H9 (cell line): ENCODE data around the gene POTEB. TPM values are rescaled to one million over a fixed set of nuclear protein-coding genes. Genes with fewer than 3 reads are reported as not detected.
"Not testable (repeated sequence)": the region's sequence is repeated elsewhere in the genome, so short reads cannot be mapped to it uniquely, and the experiment has no call there.

Experiments used
- DNase-seq: peaks from one replicate; pipeline ENCODE4 v3.0.0-alpha.2; 2017
- H2AFZ ChIP-seq: one replicate; pipeline ENCODE4 v1.6.1; 2013; ENCODE audit warnings: mild to moderate bottlenecking, low read length, control low read depth, moderate library complexity
- H2AK5ac ChIP-seq: 2 replicates; pipeline ENCODE4 v1.6.1; 2013; ENCODE audit warnings: low read length, control low read depth, mixed read lengths; ENCODE audit not compliant: insufficient read length
- H2BK120ac ChIP-seq: one replicate; pipeline ENCODE4 v1.6.1; 2013; ENCODE audit warnings: low read depth, mild to moderate bottlenecking, low read length, control low read depth, inconsistent platforms; ENCODE audit not compliant: poor library complexity, severe bottlenecking
- H2BK12ac ChIP-seq: 2 replicates; pipeline ENCODE4 v1.6.1; 2013; ENCODE audit warnings: low read length, control low read depth, mixed read lengths, low read depth; ENCODE audit not compliant: insufficient read length
- H2BK15ac ChIP-seq: 2 replicates; pipeline ENCODE4 v1.6.1; 2013; ENCODE audit warnings: low read depth, low read length, control low read depth
- H2BK20ac ChIP-seq: one replicate; pipeline ENCODE4 v1.6.1; 2013; ENCODE audit warnings: low read depth, mild to moderate bottlenecking, low read length, control low read depth, inconsistent platforms; ENCODE audit not compliant: poor library complexity, severe bottlenecking
- H2BK5ac ChIP-seq: 2 replicates; pipeline ENCODE4 v1.6.1; 2013; ENCODE audit warnings: low read length, control low read depth, mixed read lengths; ENCODE audit not compliant: insufficient read length
- H3K14ac ChIP-seq: 2 replicates; pipeline ENCODE4 v1.6.1; 2013; ENCODE audit warnings: low read length, control low read depth; ENCODE audit not compliant: insufficient read depth
- H3K18ac ChIP-seq: 2 replicates; pipeline ENCODE4 v1.6.1; 2013; ENCODE audit warnings: low read depth, mild to moderate bottlenecking, mixed read lengths, low read length, control low read depth; ENCODE audit not compliant: insufficient read length
- H3K23ac ChIP-seq: 2 replicates; pipeline ENCODE4 v1.6.1; 2013; ENCODE audit warnings: low read length, control low read depth, mixed read lengths, low read depth; ENCODE audit not compliant: insufficient read length
- H3K23me2 ChIP-seq: 2 replicates; pipeline ENCODE4 v1.6.1; 2013; ENCODE audit warnings: low read depth, mild to moderate bottlenecking, mixed read lengths, low read length, control low read depth; ENCODE audit not compliant: insufficient read length, poor library complexity, severe bottlenecking
- H3K27ac ChIP-seq: 2 replicates; pipeline ENCODE4 v1.5.1; 2013; ENCODE audit warnings: low read length, control low read depth, mixed read lengths, low read depth; ENCODE audit not compliant: insufficient read length
- H3K27me3 ChIP-seq: 2 replicates; pipeline ENCODE4 v1.6.1; 2013; ENCODE audit warnings: low read length, control low read depth, inconsistent platforms; ENCODE audit not compliant: insufficient read depth
- H3K4ac ChIP-seq: 2 replicates; pipeline ENCODE4 v1.6.1; 2013; ENCODE audit warnings: low read depth, mild to moderate bottlenecking, control low read depth, inconsistent platforms, low read length, moderate library complexity
- H3K4me1 ChIP-seq: 2 replicates; pipeline ENCODE4 v1.6.1; 2013; ENCODE audit warnings: low read length, control low read depth, inconsistent platforms; ENCODE audit not compliant: insufficient read depth
- H3K4me2 ChIP-seq: 2 replicates; pipeline ENCODE4 v1.6.1; 2013; ENCODE audit warnings: low read length, control low read depth, mixed read lengths; ENCODE audit not compliant: insufficient read length, insufficient read depth
- H3K56ac ChIP-seq: 2 replicates; pipeline ENCODE4 v1.6.1; 2013; ENCODE audit warnings: low read depth, mild to moderate bottlenecking, mixed read lengths, low read length, control low read depth; ENCODE audit not compliant: insufficient read length
- H3K79me1 ChIP-seq: 2 replicates; pipeline ENCODE4 v1.6.1; 2013; ENCODE audit warnings: low read depth, mild to moderate bottlenecking, moderate library complexity, low read length, control low read depth, inconsistent platforms; ENCODE audit not compliant: insufficient read depth, poor library complexity, severe bottlenecking
- H3K79me2 ChIP-seq: 2 replicates; pipeline ENCODE4 v1.6.1; 2013; ENCODE audit warnings: low read length, control low read depth, inconsistent platforms; ENCODE audit not compliant: insufficient read depth
- H3K9ac ChIP-seq: 2 replicates; pipeline ENCODE4 v1.6.1; 2013; ENCODE audit warnings: low read length, control low read depth, mixed read lengths; ENCODE audit not compliant: insufficient read length; ENCODE audit errors: extremely low read depth
- H3K9me3 ChIP-seq: one replicate; pipeline ENCODE4 v1.6.1; 2013; ENCODE audit warnings: low read depth, low read length, inconsistent platforms; ENCODE audit not compliant: control insufficient read depth
- H3T11ph ChIP-seq: one replicate; pipeline ENCODE4 v1.6.1; 2013; ENCODE audit warnings: mild to moderate bottlenecking, low read length, control low read depth, inconsistent platforms
- H4K20me1 ChIP-seq: one replicate; pipeline ENCODE4 v1.6.1; 2013; ENCODE audit not compliant: control insufficient read depth, insufficient read length, insufficient read depth
- H4K5ac ChIP-seq: 2 replicates; pipeline ENCODE4 v1.6.1; 2013; ENCODE audit warnings: low read depth, mild to moderate bottlenecking, mixed read lengths, low read length, control low read depth; ENCODE audit not compliant: insufficient read length
- H4K8ac ChIP-seq: replicated peaks from 2 replicates; pipeline ENCODE4 v1.6.1; 2013; ENCODE audit warnings: low read length, control low read depth, mixed read lengths, low read depth; ENCODE audit not compliant: insufficient read length
- H4K91ac ChIP-seq: 2 replicates; pipeline ENCODE4 v1.6.1; 2013; ENCODE audit warnings: low read depth, mild to moderate bottlenecking, moderate library complexity, mixed read lengths, low read length, control low read depth; ENCODE audit not compliant: insufficient read length
- H3K27ac Mint-ChIP-seq, 3 experiments: 2 replicates in 2 of 3; 3 replicates in 1 of 3; pipeline ENCODE4 v1.8.0; 2020 to 2021; ENCODE audit warnings: mixed read lengths in 3 of 3, mild to moderate bottlenecking in 1 of 3, moderate library complexity in 1 of 3
- H3K27me3 Mint-ChIP-seq: 2 replicates; pipeline ENCODE4 v1.8.0; 2021; ENCODE audit warnings: low read depth, mild to moderate bottlenecking, moderate library complexity, mixed read lengths
- H3K36me3 Mint-ChIP-seq, 3 experiments: 2 replicates in 2 of 3; 3 replicates in 1 of 3; pipeline ENCODE4 v1.8.0; 2020 to 2021; ENCODE audit warnings: low read depth in 3 of 3, mixed read lengths in 3 of 3; ENCODE audit not compliant: insufficient read depth in 1 of 3
- H3K4me1 Mint-ChIP-seq, 2 experiments: 2 replicates each; pipeline ENCODE4 v1.8.0; 2020; ENCODE audit warnings: mixed read lengths in 2 of 2
- H3K4me3 Mint-ChIP-seq, 2 experiments: 2 replicates in 1 of 2; 3 replicates in 1 of 2; pipeline ENCODE4 v1.8.0; 2020 to 2021; ENCODE audit warnings: mild to moderate bottlenecking in 2 of 2, mixed read lengths in 2 of 2, moderate library complexity in 1 of 2
- H3K9me3 Mint-ChIP-seq, 2 experiments: 2 replicates in 1 of 2; 3 replicates in 1 of 2; pipeline ENCODE4 v1.8.0; 2020; ENCODE audit warnings: mild to moderate bottlenecking in 2 of 2, mixed read lengths in 2 of 2, moderate library complexity in 1 of 2
- WGBS: extraction: QIAGEN DNeasy Blood & Tissue Kit; methylation state at CpG from one replicate; pipeline ENCODE4 v1.1.7; 2013; ENCODE audit warnings: missing lambda C conversion rate, low lambda C conversion rate, mixed read lengths; ENCODE audit not compliant: insufficient read length; ENCODE audit errors: extremely low coverage; 5-methylcytosine and 5-hydroxymethylcytosine counted together
- long read RNA-seq: library from polyadenylated mRNA; unstranded; transcript quantifications from one replicate; pipeline ENCODE4 v2.0.0, GENCODE V29; 2020
- total RNA-seq: library from RNA; stranded (reverse); gene quantifications from 2 replicates; pipeline ENCODE4 v1.2.1, GENCODE V29; 2021

The POTEB gene
- total RNA-seq = not detected in 2 replicates
- long read RNA-seq = 0 reads

GRCh38 chr15:21877635-21878034, at the start of gene POTEB:
POTEB (minus strand) TSS chr15:21877735; CDS start chr15:21877246, 489 bp downstream.
- H3K27me3 ChIP-seq, H3K4me3 Mint-ChIP-seq, H4K91ac ChIP-seq, H3K79me1 ChIP-seq, H3K9me3 Mint-ChIP-seq, H2AK5ac ChIP-seq, H2BK120ac ChIP-seq, H2BK15ac ChIP-seq, H3K4me2 ChIP-seq, H3T11ph ChIP-seq, H4K20me1 ChIP-seq, H2AFZ ChIP-seq, DNase-seq, H4K5ac ChIP-seq, H3K4me1 Mint-ChIP-seq, H3K79me2 ChIP-seq, H3K4ac ChIP-seq, H3K36me3 Mint-ChIP-seq, H3K27ac ChIP-seq, H3K14ac ChIP-seq, H3K23me2 ChIP-seq, H3K9ac ChIP-seq, H3K4me1 ChIP-seq, H2BK12ac ChIP-seq, H2BK20ac ChIP-seq, H3K27me3 Mint-ChIP-seq, H3K18ac ChIP-seq, H3K23ac ChIP-seq, H3K56ac ChIP-seq, H2BK5ac ChIP-seq, H4K8ac ChIP-seq, H3K9me3 ChIP-seq, H3K27ac Mint-ChIP-seq: not testable (repeated sequence)
- no CpG with 5 or more reads among the region's 36 CpGs for WGBS

GRCh38 chr15:21890955-21891354, 13.4 kb upstream of the POTEB start:
- not testable (repeated sequence) for H3K4me1 Mint-ChIP-seq, H2AFZ ChIP-seq, H3K4me2 ChIP-seq, H4K5ac ChIP-seq, H4K20me1 ChIP-seq, H3K56ac ChIP-seq, H3K27me3 ChIP-seq, H3K36me3 Mint-ChIP-seq, H4K8ac ChIP-seq, H3K14ac ChIP-seq, H2BK12ac ChIP-seq, H2BK5ac ChIP-seq, H3K9ac ChIP-seq, H3K4ac ChIP-seq, H3K79me1 ChIP-seq, H3K23ac ChIP-seq, H3K18ac ChIP-seq, H3T11ph ChIP-seq, H3K27me3 Mint-ChIP-seq, H2BK120ac ChIP-seq, DNase-seq, H2BK15ac ChIP-seq, H3K9me3 ChIP-seq, H2AK5ac ChIP-seq, H4K91ac ChIP-seq, H3K9me3 Mint-ChIP-seq, H3K23me2 ChIP-seq, H3K4me3 Mint-ChIP-seq, H2BK20ac ChIP-seq, H3K79me2 ChIP-seq, H3K27ac Mint-ChIP-seq, H3K4me1 ChIP-seq, H3K27ac ChIP-seq
- WGBS = no CpG with 5 or more reads among the region's 6 CpGs
